Lower lobe of right lung (tissue), 2 donors: ENCODE measurements around the gene FBXW11. TPM values are rescaled to one million over a fixed set of nuclear protein-coding genes. Genes with fewer than 3 reads are reported as not detected.

ENCODE experiments used
- ATAC-seq, 2 donors: fragments of 200-7000 bp; cut with Tn5 transposase; one replicate each; pipeline ENCODE4 v1.9.1; 2020 to 2022; ENCODE audit warnings: mild to moderate bottlenecking in 2 of 2, moderate library complexity in 2 of 2
- DNase-seq: peaks from one replicate; pipeline ENCODE4 v3.0.0-alpha.2; 2020
- H3K27ac ChIP-seq: fragments of 200-600 bp; one replicate; pipeline ENCODE4 v1.8.0; 2022
- H3K27me3 ChIP-seq: fragments of 200-600 bp; one replicate; pipeline ENCODE4 v1.8.0; 2022; ENCODE audit warnings: low read depth
- H3K36me3 ChIP-seq: fragments of 200-600 bp; one replicate; pipeline ENCODE4 v1.8.0; 2022; ENCODE audit warnings: mild to moderate bottlenecking
- H3K4me1 ChIP-seq: fragments of 200-600 bp; one replicate; pipeline ENCODE4 v1.8.0; 2022
- H3K4me3 ChIP-seq: fragments of 200-600 bp; one replicate; pipeline ENCODE4 v1.8.0; 2022; ENCODE audit warnings: mild to moderate bottlenecking
- H3K9me3 ChIP-seq: fragments of 200-600 bp; one replicate; pipeline ENCODE4 v1.8.0; 2022
- intact Hi-C: fragments of 100-400 bp; cut with DNase I; formaldehyde crosslinking; loops from one replicate; pipeline ENCODE4 v1.11.0; 2022
- total RNA-seq: library from RNA; stranded (reverse); fragmentation: NEBNext Ultra II Directional; extraction: Animal tissue kit (Norgen Biotek cat#: 25700); gene quantifications from one replicate; pipeline ENCODE4 v1.2.1, GENCODE V29; 2021
- TF ChIP-seq, protein P1 (sequence below): fragments of 200-600 bp; IDR thresholded peaks from one replicate; pipeline ENCODE4 v1.8.0; 2022; ENCODE audit warnings: antibody characterized with exemption, mild to moderate bottlenecking
- donor health status: DM: no; HTN: yes; CAD: no; lungs with severe emphysema.

Gene FBXW11
- total RNA-seq, 1 donor from 2014 or later = 52.8 TPM

DNA sequence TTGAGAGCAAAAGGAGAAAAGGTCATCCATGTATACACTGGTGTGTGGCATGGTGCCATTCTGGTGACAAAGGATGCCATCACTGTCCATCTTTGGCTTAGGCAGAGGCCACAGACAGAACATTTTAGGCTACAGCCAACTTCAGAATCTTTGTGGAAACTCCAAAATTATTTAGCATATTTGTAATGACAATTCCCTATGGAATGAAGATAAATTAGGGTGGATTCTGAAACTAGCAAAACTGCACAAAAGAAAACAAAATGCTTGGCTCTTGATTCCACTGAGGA, 92.5 kb downstream of the FBXW11 start:
- H3K36me3 ChIP-seq = peaks cover 10% of the 10 kb centered on the region
- ATAC-seq = no peak
- intact Hi-C loops = no loop called here
- H3K27me3 ChIP-seq = no peaks in the 10 kb centered on the region
- H3K9me3 ChIP-seq = no peaks in the 10 kb centered on the region
- H3K4me3 ChIP-seq = no peak overlapping the region
- no peak for DNase-seq
- H3K4me1 ChIP-seq = peaks cover 23% of the 10 kb centered on the region
- TF ChIP-seq, protein P1, sequence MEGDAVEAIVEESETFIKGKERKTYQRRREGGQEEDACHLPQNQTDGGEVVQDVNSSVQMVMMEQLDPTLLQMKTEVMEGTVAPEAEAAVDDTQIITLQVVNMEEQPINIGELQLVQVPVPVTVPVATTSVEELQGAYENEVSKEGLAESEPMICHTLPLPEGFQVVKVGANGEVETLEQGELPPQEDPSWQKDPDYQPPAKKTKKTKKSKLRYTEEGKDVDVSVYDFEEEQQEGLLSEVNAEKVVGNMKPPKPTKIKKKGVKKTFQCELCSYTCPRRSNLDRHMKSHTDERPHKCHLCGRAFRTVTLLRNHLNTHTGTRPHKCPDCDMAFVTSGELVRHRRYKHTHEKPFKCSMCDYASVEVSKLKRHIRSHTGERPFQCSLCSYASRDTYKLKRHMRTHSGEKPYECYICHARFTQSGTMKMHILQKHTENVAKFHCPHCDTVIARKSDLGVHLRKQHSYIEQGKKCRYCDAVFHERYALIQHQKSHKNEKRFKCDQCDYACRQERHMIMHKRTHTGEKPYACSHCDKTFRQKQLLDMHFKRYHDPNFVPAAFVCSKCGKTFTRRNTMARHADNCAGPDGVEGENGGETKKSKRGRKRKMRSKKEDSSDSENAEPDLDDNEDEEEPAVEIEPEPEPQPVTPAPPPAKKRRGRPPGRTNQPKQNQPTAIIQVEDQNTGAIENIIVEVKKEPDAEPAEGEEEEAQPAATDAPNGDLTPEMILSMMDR = no peak
- no peak overlapping the region for H3K27ac ChIP-seq

DNA sequence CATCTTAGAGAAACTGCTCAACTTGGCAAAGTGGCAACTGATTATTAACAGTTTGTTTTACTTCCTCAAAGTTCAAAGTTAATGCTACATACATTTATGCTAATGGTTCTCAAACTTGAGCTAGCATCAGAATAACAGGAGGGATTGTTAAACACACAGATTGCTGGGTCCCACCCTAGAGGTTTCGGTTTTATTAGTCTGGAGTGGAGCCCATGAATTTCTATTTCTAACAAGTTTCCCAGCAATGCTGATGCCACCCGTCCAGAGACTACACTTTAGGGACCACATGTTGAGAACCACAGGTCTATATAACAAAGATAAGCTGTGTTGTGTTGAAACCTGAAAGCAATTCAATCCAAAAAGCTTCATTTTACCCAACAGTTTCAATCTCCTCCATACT, 95.3 kb downstream of the FBXW11 start:
- intact Hi-C loops = no loop called here
- Histone ChIP-seq H3K4me1 (peaks cover 25% of the 10 kb centered on the region), H3K36me3 (peaks cover 10% of the 10 kb centered on the region), H3K27ac (no peak overlapping the region), H3K27me3 (no peaks in the 10 kb centered on the region), H3K9me3 (no peaks in the 10 kb centered on the region), H3K4me3 (no peak overlapping the region)
- ATAC-seq (no peak), DNase-seq (no peak)
- TF ChIP-seq, protein P1 = no peak

DNA sequence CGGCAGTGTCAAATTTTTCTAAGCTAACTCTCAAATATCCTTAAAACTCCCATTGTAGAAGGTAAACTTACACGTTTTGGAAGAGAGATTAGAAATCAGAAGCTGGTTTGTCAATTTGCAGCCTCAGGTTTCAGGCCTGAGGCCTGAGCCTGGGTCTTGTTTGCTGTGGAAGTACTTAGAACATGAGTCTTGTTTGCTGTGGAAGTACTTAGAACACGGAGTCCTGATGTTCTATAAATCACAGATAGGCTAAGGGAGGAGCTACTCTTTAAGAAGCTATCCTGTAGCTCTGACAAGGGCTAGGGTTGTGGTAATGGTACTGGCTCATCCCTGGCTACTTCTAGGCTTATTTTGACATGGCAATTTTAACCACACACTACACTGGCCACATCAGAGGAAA, 97.8 kb downstream of the FBXW11 start:
- ATAC-seq (peak; percentile 84 to 86), DNase-seq (no peak)
- Histone ChIP-seq H3K4me3 (no peak overlapping the region), H3K36me3 (peaks cover 10% of the 10 kb centered on the region), H3K4me1 (peaks cover 30% of the 10 kb centered on the region), H3K27ac (no peak overlapping the region), H3K9me3 (no peaks in the 10 kb centered on the region), H3K27me3 (no peaks in the 10 kb centered on the region)
- TF ChIP-seq, protein P1 = no peak
- intact Hi-C loops = loop anchor here (10.0 kb wide), 1 partner anchor 494 kb away; the partner anchor contains the start of gene FGF18

DNA sequence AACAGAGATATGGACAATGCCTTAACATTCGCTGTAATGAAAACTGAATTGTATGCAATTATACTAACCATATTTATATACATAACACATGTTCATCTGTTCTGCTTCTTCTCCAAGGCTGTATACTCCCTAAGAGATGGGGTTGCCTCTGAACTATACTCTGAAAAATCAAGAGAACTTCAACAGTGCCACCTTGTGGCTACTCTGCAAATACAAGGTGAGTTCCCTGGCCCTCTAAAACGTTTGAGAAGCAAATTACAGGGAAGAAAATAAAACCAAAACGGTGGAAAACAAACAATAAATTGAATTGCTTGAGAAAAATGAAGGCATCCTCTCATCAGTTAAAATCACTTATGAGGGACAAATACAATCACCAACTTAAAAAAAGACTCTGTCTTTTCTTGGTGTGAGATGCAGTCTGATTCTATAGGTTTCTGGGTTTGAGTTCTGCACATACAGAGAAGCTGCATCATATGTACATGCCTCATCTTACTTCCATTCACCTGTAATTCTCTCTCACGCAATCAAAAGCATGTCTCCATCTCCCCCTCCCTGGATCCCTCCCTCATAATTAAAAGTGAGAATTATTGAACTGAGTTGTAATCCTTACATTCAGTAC, 98.6 kb downstream of the FBXW11 start:
- peaks cover 10% of the 10 kb centered on the region for H3K36me3 ChIP-seq
- peaks cover 24% of the 10 kb centered on the region for H3K4me1 ChIP-seq
- H3K9me3 ChIP-seq = no peaks in the 10 kb centered on the region
- intact Hi-C loops = loop anchor here (10.0 kb wide), 1 partner anchor 493 kb away; the partner anchor contains the start of gene FGF18
- TF ChIP-seq, protein P1 = peak; percentile 77
- no peak overlapping the region for H3K4me3 ChIP-seq
- H3K27ac ChIP-seq = no peak overlapping the region
- ATAC-seq (peak; percentile 86 to 88), DNase-seq (no peak)
- H3K27me3 ChIP-seq = no peaks in the 10 kb centered on the region

GRCh38 chr5:171906703-171907590, 99.5 kb downstream of the FBXW11 start:
- no peaks in the 10 kb centered on the region for H3K9me3 ChIP-seq
- H3K27ac ChIP-seq = no peak overlapping the region
- no peaks in the 10 kb centered on the region for H3K27me3 ChIP-seq
- ATAC-seq (no peak), DNase-seq (no peak)
- H3K4me1 ChIP-seq = peaks cover 19% of the 10 kb centered on the region
- TF ChIP-seq, protein P1 = no peak
- no peak overlapping the region for H3K4me3 ChIP-seq
- intact Hi-C loops = loop anchor here (10.0 kb wide), 1 partner anchor 492 kb away; the partner anchor contains the start of gene FGF18
- peaks cover 10% of the 10 kb centered on the region for H3K36me3 ChIP-seq
